GM19395 (cell line): ENCODE data around the gene PDS5A.
"Not testable (repeated sequence)": the region's sequence is repeated elsewhere in the genome, so short reads cannot be mapped to it uniquely, and the experiment has no call there.

ENCODE experiments used
- ATAC-seq: cut with Tn5 transposase; IDR thresholded peaks from one replicate; pipeline ENCODE4 v1.9.1; 2021; ENCODE audit warnings: mild to moderate bottlenecking, moderate library complexity; ENCODE audit not compliant: unreplicated experiment

The PDS5A gene

GRCh38 chr4:39970671-39971640 lies 6.8 kb downstream of the PDS5A start:
- ATAC-seq, result peak; percentile 73

GRCh38 chr4:39963656-39964055 lies 14.1 kb downstream of the PDS5A start:
- ATAC-seq, result no peak

GRCh38 chr4:39961311-39961877 lies 16.3 kb downstream of the PDS5A start:
- ATAC-seq, result no peak

- no peak for ATAC-seq
Observed at GRCh38 chr4:39950861-39951481, 26.7 kb downstream of the PDS5A start.

GRCh38 chr4:39947963-39948362 lies 29.7 kb downstream of the PDS5A start:
- no peak for ATAC-seq

- no peak for ATAC-seq
Observed at GRCh38 chr4:39947417-39947816, 30.3 kb downstream of the PDS5A start.

GRCh38 chr4:39944245-39944644 lies 33.5 kb downstream of the PDS5A start:
- not testable (repeated sequence) for ATAC-seq

- no peak for ATAC-seq
Observed at GRCh38 chr4:39942507-39942906, 35.2 kb downstream of the PDS5A start.

- no peak for ATAC-seq
Observed at GRCh38 chr4:39941682-39942217, 36.0 kb downstream of the PDS5A start.

GRCh38 chr4:39937683-39938268 lies 39.9 kb downstream of the PDS5A start:
- ATAC-seq, result peak; percentile 57

GRCh38 chr4:39936565-39937418 lies 40.9 kb downstream of the PDS5A start:
- ATAC-seq, result no peak

GRCh38 chr4:39933671-39934590 lies 43.8 kb downstream of the PDS5A start:
- no peak for ATAC-seq

- ATAC-seq, result no peak
Observed at GRCh38 chr4:39932776-39933402, 44.8 kb downstream of the PDS5A start.

- ATAC-seq, result peak; percentile 59
Observed at GRCh38 chr4:39931441-39931901, 46.2 kb downstream of the PDS5A start.

- ATAC-seq, result no peak
Observed at GRCh38 chr4:39928538-39928937, 49.2 kb downstream of the PDS5A start.

GRCh38 chr4:39924014-39924413 lies 53.7 kb downstream of the PDS5A start:
- no peak for ATAC-seq

GRCh38 chr4:39922399-39922798 lies 55.3 kb downstream of the PDS5A start:
- no peak for ATAC-seq

GRCh38 chr4:39913471-39913870 lies 64.2 kb downstream of the PDS5A start:
- no peak for ATAC-seq

GRCh38 chr4:39910064-39910463 lies 67.6 kb downstream of the PDS5A start:
- no peak for ATAC-seq
